ENCODE measurements around the gene TDRD6.

TDRD6 gene

GRCh38 chr6:46688117-46688965, 656 bp downstream of the TDRD6 start:
- no peak for DNase-seq (ENCODE audit: low read depth in 3 of 3)

- no peak for DNase-seq (ENCODE audit: low read depth in 3 of 3)
Measured at GRCh38 chr6:46688966-46689335, 1.3 kb downstream of the TDRD6 start.

- no peak for DNase-seq (ENCODE audit: low read depth in 3 of 3)
Measured at GRCh38 chr6:46689657-46690056, 2.0 kb downstream of the TDRD6 start.

GRCh38 chr6:46690141-46690755, 2.6 kb downstream of the TDRD6 start:
- DNase-seq (ENCODE audit: low read depth in 3 of 3), result no peak

- DNase-seq (ENCODE audit: low read depth in 3 of 3), result no peak
Measured at GRCh38 chr6:46690911-46691451, 3.3 kb downstream of the TDRD6 start.

- DNase-seq (ENCODE audit: low read depth in 3 of 3), result no peak
Measured at GRCh38 chr6:46699970-46700369, 12.3 kb downstream of the TDRD6 start.

- DNase-seq (ENCODE audit: low read depth in 3 of 3), result no peak
Measured at GRCh38 chr6:46704562-46704961, 16.9 kb downstream of the TDRD6 start.

- DNase-seq (ENCODE audit: low read depth in 3 of 3), result no peak
Measured at GRCh38 chr6:46706464-46706863, 18.8 kb downstream of the TDRD6 start.

GRCh38 chr6:46711491-46711890, 23.8 kb downstream of the TDRD6 start:
- DNase-seq (ENCODE audit: low read depth in 3 of 3), result no peak

GRCh38 chr6:46715141-46715540, 27.5 kb downstream of the TDRD6 start:
- no peak for DNase-seq (ENCODE audit: low read depth in 3 of 3)

- no peak for DNase-seq (ENCODE audit: low read depth in 3 of 3)
Measured at GRCh38 chr6:46719099-46719498, 31.4 kb downstream of the TDRD6 start.

- no peak for DNase-seq (ENCODE audit: low read depth in 3 of 3)
Measured at GRCh38 chr6:46720401-46720800, 32.7 kb downstream of the TDRD6 start.

- DNase-seq (ENCODE audit: low read depth in 3 of 3), result no peak
Measured at GRCh38 chr6:46729787-46730326, 42.2 kb downstream of the TDRD6 start.

GRCh38 chr6:46730921-46731461, 43.3 kb downstream of the TDRD6 start:
- no peak for DNase-seq (ENCODE audit: low read depth in 3 of 3)

GRCh38 chr6:46733341-46733801, 45.7 kb downstream of the TDRD6 start:
- DNase-seq (ENCODE audit: low read depth in 3 of 3), result no peak

- DNase-seq (ENCODE audit: low read depth in 3 of 3), result no peak
Measured at GRCh38 chr6:46734867-46735719, 47.4 kb downstream of the TDRD6 start, which contains the start of gene PLA2G7. PLA2G7 (minus strand) TSS chr6:46735375; CDS start chr6:46722891, 12,484 bp downstream.

- DNase-seq (ENCODE audit: low read depth in 3 of 3), result no peak
Measured at GRCh38 chr6:46735720-46736031, 48.0 kb downstream of the TDRD6 start.

GRCh38 chr6:46736906-46737305, 49.2 kb downstream of the TDRD6 start:
- no peak for DNase-seq (ENCODE audit: low read depth in 3 of 3)

GRCh38 chr6:46741482-46741881, 53.8 kb downstream of the TDRD6 start:
- DNase-seq (ENCODE audit: low read depth in 3 of 3), result no peak

GRCh38 chr6:46741910-46742309, 54.2 kb downstream of the TDRD6 start:
- DNase-seq (ENCODE audit: low read depth in 3 of 3), result no peak

GRCh38 chr6:46743425-46744158, 55.9 kb downstream of the TDRD6 start:
- DNase-seq (ENCODE audit: low read depth in 3 of 3), result no peak
